K562 (cell line): ENCODE results near the gene DXO. TPM values are rescaled to one million over a fixed set of nuclear protein-coding genes. Genes with fewer than 3 reads are reported as not detected.

Experiments
- CGGBP1 ChIP-seq: fragments of 250-450 bp; sonication (Bioruptor Pico); IDR thresholded peaks from 2 replicates; pipeline ENCODE4 v1.9.0; 2021; ENCODE audit warnings: mild to moderate bottlenecking
- EHMT2 ChIP-seq: fragments of 450-650 bp; IDR thresholded peaks from 2 replicates; pipeline ENCODE4 v1.6.1; 2018; ENCODE audit warnings: antibody characterized with exemption
- FOS ChIP-seq: IDR thresholded peaks from 3 replicates; pipeline ENCODE4 v1.6.1; 2011; ENCODE audit not compliant: insufficient read length; ENCODE audit errors: extremely low read depth
- MNT ChIP-seq, 2 experiments: fragments of 450-650 bp; conservative IDR thresholded peaks; 2 replicates each; pipeline ENCODE4 v1.6.1; 2017; ENCODE audit warnings: mild to moderate bottlenecking in 2 of 2, moderate library complexity in 2 of 2
- RFX1 ChIP-seq: fragments of 450-650 bp; IDR thresholded peaks from 2 replicates; pipeline ENCODE4 v1.6.1; 2016; ENCODE audit warnings: mild to moderate bottlenecking, moderate library complexity
- SMARCA5 ChIP-seq: fragments of 450-650 bp; IDR thresholded peaks from 2 replicates; pipeline ENCODE4 v1.6.1; 2016
- YBX1 ChIP-seq: fragments of 450-650 bp; IDR thresholded peaks from 2 replicates; pipeline ENCODE4 v1.7.1; 2016; ENCODE audit warnings: mild to moderate bottlenecking
- ZNF584 ChIP-seq: fragments of 200-800 bp; sonication (Bioruptor generic); IDR thresholded peaks from 2 replicates; pipeline ENCODE4 v1.6.1; 2016; ENCODE audit warnings: low read depth, mild to moderate bottlenecking, missing genetic modification characterization, missing compliant biosample characterization
- polyA plus RNA-seq, 8 experiments: library from polyadenylated mRNA; depleted of rRNA in 4 of 8; stranded (reverse) in 5 of 8; unstranded in 3 of 8; fragments of >200 nt; fragmentation: Nextera tagmentation in 2 of 8; fragmentation: Illumina TruSeq in 1 of 8; extraction: Ambion mirVana in 2 of 8; extraction: Trizol in 1 of 8; gene quantifications; 2 replicates each; pipeline versions ENCODE4 v1.2.1 to v1.2.3, GENCODE V29; 2011 to 2014; ENCODE audit warnings: inconsistent platforms in 1 of 8, missing spikeins in 1 of 8
- total RNA-seq, 7 experiments: library from RNA; depleted of rRNA in 6 of 7; stranded (reverse); fragments of >200 nt in 6 of 7; fragmentation: Illumina TruSeq in 2 of 7; extraction: Trizol in 2 of 7; gene quantifications; 2 replicates each; pipeline versions ENCODE4 v1.2.1 to v1.2.3, GENCODE V29; 2011 to 2021; ENCODE audit warnings: low replicate concordance in 1 of 7
- TF ChIP-seq, protein P1 (sequence below): fragments of 250-450 bp; sonication (Bioruptor Pico); IDR thresholded peaks from 2 replicates; pipeline ENCODE4 v1.5.0; 2020; ENCODE audit warnings: mild to moderate bottlenecking

Gene DXO
- total and polyA plus RNA-seq, 9 of the 15 experiments (the other 6 are each of a cell fraction or from before 2014, with no cell fraction given), result 6.4 to 35.1 (median 19.4) TPM

GRCh38 chr6:31972709-31973350, 892 bp upstream of the DXO start (continued):
- TF ChIP-seq MNT (conservative IDR thresholded peaks at IDR 0.05) (no peak), YBX1 (no peak), FOS (peak; percentile 27), SMARCA5 (peak; percentile 77), EHMT2 (peak; percentile 76; the same call in 1 of the 2 replicates), ZNF584 (no peak; the same call in 1 of the 2 replicates), CGGBP1 (CRISPR knock-in tag) (0 out of 2 replicates have a peak, but pooled peaks have one; percentile 12), RFX1 (no peak)
- TF ChIP-seq, protein P1, sequence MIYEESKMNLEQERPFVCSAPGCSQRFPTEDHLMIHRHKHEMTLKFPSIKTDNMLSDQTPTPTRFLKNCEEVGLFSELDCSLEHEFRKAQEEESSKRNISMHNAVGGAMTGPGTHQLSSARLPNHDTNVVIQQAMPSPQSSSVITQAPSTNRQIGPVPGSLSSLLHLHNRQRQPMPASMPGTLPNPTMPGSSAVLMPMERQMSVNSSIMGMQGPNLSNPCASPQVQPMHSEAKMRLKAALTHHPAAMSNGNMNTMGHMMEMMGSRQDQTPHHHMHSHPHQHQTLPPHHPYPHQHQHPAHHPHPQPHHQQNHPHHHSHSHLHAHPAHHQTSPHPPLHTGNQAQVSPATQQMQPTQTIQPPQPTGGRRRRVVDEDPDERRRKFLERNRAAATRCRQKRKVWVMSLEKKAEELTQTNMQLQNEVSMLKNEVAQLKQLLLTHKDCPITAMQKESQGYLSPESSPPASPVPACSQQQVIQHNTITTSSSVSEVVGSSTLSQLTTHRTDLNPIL (CRISPR knock-in tag), result 0 out of 2 replicates have a peak, but pooled peaks have one; percentile 38
